ENCODE data around the gene EXOSC10.
"Not testable (repeated sequence)": the region's sequence is repeated elsewhere in the genome, so short reads cannot be mapped to it uniquely, and the experiment has no call there.

Gene EXOSC10

DNA sequence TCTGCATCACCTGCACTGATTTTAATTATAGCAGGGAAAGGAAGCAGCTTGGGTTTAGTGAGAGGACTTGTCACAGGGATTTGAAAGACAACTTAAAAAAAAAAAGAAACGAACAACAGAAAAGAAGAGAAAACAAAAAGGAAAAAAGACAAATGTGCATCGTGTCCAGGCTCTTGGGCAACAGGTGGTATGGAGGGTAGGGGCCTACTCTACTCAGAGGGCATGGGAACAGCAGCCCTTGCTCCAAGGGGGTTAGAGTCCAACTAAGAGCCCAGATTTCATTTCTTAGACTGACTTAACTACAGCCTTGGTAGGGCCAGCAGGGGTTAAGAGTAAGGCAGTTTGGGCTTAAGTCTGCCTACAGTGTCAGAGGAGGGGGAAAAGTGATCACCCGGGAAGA lies 15.3 kb upstream of the EXOSC10 start:
- in situ Hi-C loops (cut with HindIII; ENCODE audit: low sequenced_read_pairs) = no loop called here

DNA sequence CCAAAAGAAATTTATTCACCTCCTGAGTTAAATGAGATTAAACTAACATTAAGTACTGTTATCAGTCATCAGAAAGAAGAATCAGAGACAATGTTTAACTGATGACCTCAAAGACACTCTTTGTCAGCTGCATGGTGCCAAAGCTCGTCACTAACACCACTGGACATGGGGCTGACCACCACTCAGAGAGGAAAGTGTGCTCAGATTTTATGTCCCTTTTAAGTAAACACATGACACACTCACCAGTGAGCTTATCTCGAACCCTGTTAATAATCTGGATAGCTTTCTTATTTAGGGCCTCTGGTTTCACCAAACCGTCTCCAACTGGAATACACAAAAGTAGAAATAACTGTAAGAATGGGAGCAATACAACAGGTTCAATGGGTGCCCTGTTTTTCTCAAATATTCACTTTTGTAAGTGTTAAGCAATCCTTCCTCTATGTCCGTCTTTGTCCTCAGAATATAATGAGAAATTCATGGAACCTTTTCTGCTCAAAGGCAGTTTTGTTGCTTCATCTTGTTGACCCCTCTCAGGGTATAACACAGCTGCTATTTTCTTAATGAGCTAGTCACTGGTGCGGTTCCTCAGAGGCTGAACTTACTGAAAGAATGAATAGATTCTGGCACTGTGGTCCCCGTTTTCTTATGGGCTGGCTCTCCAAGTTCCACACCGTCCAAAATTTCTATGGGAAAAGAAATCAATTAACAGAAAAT lies 9.5 kb upstream of the EXOSC10 start:
- in situ Hi-C loops (cut with HindIII; ENCODE audit: low sequenced_read_pairs) = no loop called here

GRCh38 chr1:11107599-11107998 lies 7.9 kb upstream of the EXOSC10 start:
- in situ Hi-C loops (cut with HindIII; ENCODE audit: low sequenced_read_pairs) = no loop called here

DNA sequence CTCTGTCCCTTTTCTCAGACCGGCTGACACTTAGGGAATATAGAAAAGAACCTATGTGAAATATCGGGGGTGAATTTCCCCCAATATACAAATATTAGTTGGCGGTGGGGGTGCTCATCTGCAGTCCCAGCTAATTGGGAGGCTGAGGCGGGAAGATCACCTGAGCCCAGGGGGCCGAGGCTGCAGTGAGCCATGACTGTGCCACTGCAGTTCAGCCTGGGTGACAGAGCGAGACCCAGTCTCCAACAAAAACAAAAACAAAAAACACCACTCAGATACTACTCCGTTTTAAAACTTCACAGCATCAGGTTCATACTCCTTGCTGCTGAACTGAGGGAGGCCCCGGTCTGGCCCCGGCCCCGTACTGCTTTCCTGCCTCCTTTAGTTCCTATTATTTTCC lies 5.9 kb upstream of the EXOSC10 start:
- in situ Hi-C loops (cut with HindIII; ENCODE audit: low sequenced_read_pairs) = no loop called here

GRCh38 chr1:11101347-11101746 lies 1.7 kb upstream of the EXOSC10 start:
- in situ Hi-C loops (cut with HindIII; ENCODE audit: low sequenced_read_pairs) = no loop called here

GRCh38 chr1:11100806-11101205 lies 1.1 kb upstream of the EXOSC10 start:
- in situ Hi-C loops (cut with HindIII; ENCODE audit: low sequenced_read_pairs) = not testable (repeated sequence)

GRCh38 chr1:11100149-11100493 lies 452 bp upstream of the EXOSC10 start:
- in situ Hi-C loops (cut with HindIII; ENCODE audit: low sequenced_read_pairs) = no loop called here

DNA sequence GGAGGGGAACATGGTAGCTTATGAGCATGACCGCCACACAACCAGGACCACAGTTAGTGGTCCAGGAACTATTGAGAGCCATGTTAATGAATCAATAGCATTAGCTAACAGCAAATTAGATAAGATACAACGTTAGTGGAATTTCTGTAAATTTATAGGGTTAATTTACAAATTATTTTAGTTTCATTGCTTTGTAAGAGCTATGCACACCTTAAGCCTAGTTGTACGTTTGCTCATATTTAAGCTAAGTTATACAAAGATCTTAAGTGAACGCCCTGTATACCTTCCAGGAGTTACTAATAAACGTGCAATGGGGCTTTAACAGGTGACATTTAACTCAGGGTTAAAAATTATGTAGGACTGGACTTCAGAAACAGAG lies 749 bp downstream of the EXOSC10 start:
- in situ Hi-C loops (cut with HindIII; ENCODE audit: low sequenced_read_pairs) = no loop called here

GRCh38 chr1:11083784-11084183 lies 15.9 kb downstream of the EXOSC10 start:
- in situ Hi-C loops (cut with HindIII; ENCODE audit: low sequenced_read_pairs) = not testable (repeated sequence)

- in situ Hi-C loops (cut with HindIII; ENCODE audit: low sequenced_read_pairs) = no loop called here
Observed at GRCh38 chr1:11080931-11081330, 18.7 kb downstream of the EXOSC10 start.

DNA sequence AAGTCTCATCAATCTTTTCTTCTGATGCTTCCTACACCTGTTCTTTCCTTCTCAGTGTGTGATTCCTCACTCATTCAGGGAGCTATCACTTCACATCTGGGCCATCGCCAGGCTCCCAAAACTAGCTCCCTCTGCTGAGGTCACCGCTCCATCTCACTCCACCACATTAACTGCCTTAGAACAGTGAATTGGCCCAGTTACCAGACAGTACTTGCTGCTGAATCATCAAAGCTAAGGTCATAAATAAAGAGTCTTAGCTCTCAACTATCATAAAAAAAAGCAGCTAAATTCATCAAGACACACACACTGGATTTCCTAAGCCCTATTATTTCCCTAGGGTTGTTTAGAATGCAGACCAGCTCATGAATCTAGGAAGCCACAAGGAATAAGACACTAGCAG lies 21.0 kb downstream of the EXOSC10 start:
- in situ Hi-C loops (cut with HindIII; ENCODE audit: low sequenced_read_pairs) = no loop called here

DNA sequence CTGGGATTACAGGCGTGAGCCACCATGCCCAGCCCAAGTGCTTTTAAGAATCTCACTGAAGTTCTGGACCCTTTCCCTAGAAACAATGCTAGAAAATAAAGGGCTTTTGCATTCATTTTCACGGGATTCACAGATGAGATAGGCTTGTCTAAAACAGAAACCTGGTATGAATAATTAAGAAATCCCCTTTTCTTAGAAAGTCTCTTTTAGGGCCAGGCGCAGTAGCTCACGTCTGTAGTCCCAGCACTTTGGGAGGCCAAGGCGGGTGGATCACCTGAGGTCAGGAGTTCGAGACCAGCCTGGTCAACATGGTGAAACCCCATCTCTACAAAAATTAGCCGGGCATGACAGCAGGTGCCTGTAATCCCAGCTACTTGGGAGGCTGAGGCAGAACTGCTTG lies 26.3 kb downstream of the EXOSC10 start:
- in situ Hi-C loops (cut with HindIII; ENCODE audit: low sequenced_read_pairs) = not testable (repeated sequence)

- in situ Hi-C loops (cut with HindIII; ENCODE audit: low sequenced_read_pairs) = no loop called here
Observed at GRCh38 chr1:11072216-11072917, 27.3 kb downstream of the EXOSC10 start.

DNA sequence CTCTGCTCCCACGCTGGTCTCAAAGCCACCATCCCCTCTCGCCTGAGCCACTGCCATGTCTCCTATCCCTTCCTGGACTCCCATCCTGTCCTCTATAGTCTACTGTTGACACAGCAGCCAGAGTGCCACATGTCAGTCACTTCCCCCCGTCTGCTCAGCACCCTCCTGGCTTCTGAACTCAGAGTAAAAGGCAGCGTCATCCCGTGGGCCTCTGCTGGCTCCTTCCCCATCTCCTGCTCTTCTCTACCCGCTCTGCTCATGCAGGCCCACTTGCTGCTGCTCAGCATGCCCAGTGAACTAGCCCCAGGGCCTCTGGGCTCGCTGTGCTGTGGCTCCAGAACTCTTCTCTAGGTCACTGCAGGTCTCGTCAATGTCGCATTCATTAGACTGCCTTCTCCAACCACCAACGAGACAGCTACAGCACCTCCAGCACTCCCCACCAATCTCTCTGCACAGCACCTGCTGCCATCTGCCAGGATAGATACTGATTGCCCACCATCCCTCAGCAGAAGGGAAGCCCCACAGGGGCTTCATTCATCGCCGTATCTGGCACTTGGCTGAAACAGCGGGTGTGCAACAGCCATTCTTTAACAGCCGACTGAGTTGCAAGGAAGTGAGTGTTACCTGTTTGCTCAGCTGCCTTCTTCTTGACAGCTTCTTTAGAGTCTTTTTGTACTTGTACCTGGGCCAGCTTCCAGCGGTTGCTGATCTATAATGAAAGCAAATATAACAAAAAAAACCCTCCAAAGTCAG lies 28.0 kb downstream of the EXOSC10 start:
- in situ Hi-C loops (cut with HindIII; ENCODE audit: low sequenced_read_pairs) = no loop called here

DNA sequence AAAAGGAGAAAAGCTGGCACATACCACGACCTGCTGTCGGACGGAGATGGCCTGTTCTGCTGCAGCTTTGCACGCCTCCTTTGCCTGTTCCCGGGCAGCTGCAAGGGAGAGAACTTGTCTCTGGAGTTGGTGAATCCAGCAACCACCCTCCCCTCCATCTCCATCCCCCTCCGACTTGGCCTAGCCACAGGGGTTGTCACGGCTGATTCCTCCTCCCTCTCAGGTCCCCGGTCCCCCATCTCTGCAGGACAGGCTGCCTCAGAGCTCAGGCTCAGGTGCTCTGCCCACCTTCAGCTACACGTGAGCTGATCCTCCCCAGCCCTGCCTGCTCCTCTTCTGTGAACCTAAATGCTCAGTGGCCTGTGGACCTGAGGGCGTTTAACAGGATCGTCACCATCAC lies 28.8 kb downstream of the EXOSC10 start:
- in situ Hi-C loops (cut with HindIII; ENCODE audit: low sequenced_read_pairs) = no loop called here

DNA sequence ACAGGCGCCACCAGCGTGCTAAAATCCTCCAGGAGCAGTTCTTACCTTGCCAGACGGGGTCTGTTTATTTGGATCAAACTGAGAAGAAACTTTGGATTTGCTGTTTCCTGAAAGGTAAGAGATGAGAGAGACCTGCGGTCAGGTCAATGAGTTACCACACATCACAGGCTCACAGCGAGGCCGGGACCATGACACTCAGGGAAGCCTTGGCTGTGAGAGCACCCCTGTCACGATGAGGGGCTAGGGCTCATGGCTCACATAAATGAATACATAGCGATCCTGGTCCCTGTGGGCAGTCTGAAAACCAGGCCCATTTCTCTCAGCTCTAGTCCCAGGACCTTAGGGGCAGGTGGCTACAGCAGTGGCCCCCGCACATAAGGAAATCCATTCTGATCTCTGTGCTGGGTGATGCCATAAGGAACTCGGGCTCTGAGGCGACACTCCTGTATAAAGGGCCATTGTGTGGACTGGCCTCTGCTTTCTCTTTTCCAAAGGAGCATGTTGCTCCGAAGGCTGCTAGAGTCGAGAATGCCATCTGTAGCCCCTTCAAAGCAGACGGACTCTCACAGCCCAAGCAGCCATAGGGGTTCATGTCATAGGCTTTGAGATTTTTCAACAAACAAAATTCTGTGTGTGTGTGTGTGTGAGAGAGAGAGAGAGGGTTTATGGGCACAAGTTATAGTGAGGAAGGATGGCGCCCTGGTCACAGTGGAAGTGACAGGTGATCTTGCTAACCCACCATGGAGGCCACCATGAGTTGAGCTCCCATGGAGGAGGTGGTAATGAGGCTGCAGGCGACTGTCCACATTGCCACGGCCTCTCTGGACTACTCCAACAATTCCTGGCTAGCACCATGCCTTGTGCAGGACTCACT lies 30.8 kb downstream of the EXOSC10 start:
- in situ Hi-C loops (cut with HindIII; ENCODE audit: low sequenced_read_pairs) = no loop called here

DNA sequence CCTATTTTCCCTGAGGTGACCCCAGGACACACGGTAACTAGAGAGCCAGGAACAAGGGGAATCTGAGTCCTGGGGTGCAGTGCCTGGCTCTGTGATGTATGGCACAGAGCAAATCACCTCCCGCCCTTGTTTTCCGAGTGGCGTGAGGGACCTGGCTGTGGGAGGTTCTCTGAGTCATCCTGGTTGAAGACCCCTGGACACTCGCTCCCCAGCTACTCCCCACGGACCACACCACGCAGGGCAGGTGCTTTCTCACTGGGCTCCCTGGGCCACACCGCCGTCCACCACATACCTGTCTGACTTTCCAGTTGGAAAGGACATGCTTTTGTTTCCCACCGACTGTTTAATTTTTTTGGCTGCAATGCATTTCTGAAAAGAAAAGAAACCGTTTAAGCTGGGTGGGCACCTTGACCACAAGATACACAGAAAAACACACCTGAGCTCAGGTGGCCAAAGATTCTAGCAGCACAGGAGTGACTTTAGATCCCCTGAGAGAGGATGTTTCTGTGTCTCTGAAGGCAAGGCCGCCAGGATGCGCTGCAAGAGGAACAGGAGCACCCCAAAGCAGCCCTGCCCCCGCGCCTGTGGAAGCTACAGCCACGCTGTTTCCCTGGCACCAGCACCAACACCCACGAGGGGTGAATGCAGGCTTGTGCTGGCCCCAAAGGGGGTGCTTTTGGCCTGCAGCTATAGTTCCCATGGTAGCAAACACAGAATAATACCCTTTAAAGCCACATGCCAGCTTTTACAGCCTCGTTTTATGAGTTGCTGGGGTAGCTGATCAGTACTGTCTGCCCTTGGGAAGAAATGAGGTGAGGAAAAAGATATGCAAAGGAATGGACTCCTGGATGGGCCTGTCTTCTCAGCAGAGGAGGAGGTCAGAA lies 31.7 kb downstream of the EXOSC10 start:
- in situ Hi-C loops (cut with HindIII; ENCODE audit: low sequenced_read_pairs) = no loop called here

DNA sequence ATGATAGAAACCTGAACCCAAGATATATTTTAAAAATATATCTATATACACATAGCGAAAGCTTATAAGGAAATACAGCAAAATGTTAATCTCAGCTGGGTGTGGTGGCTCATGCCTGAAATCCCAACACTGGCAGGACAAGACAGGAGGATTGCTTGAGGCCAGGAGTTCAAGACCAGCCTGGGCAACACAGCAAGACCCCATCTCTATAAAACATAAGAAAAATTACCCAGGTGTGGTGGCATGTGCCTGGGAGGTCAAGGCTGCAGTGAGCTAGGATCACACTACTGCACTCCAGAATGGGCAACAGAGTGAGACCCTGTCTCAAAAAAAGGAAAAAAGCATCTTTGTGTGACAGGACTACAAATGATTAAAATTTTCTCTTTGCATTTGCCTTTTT lies 33.9 kb downstream of the EXOSC10 start:
- in situ Hi-C loops (cut with HindIII; ENCODE audit: low sequenced_read_pairs) = no loop called here

DNA sequence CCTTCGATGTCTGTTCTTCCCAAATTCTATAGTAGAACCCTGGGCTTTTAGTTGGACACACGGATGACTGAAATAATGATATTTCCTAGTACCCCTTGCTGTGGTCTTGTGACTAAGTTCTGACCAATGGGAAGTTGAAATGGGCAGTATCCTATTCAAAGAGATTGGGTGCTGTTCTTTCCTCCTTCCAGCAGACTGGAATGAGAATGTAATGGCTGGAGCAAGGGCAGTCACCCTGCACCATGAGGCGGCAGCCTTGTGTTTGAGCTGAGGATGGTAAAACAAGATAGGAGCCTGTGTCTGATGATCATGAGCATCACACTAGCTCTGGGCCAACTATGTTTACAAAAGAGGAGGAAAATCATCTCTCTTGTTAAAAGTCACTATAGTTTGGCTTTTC lies 34.7 kb downstream of the EXOSC10 start:
- in situ Hi-C loops (cut with HindIII; ENCODE audit: low sequenced_read_pairs) = no loop called here

- in situ Hi-C loops (cut with HindIII; ENCODE audit: low sequenced_read_pairs) = not testable (repeated sequence)
Observed at GRCh38 chr1:11063937-11064537, 35.6 kb downstream of the EXOSC10 start.
